GM10847 (cell line): ENCODE results near the gene BAD.

Source experiments
- POLR2A ChIP-seq: IDR thresholded peaks from 2 replicates; pipeline ENCODE4 v1.6.1; 2011; ENCODE audit not compliant: insufficient read length; ENCODE audit errors: extremely low read depth

The BAD gene

DNA sequence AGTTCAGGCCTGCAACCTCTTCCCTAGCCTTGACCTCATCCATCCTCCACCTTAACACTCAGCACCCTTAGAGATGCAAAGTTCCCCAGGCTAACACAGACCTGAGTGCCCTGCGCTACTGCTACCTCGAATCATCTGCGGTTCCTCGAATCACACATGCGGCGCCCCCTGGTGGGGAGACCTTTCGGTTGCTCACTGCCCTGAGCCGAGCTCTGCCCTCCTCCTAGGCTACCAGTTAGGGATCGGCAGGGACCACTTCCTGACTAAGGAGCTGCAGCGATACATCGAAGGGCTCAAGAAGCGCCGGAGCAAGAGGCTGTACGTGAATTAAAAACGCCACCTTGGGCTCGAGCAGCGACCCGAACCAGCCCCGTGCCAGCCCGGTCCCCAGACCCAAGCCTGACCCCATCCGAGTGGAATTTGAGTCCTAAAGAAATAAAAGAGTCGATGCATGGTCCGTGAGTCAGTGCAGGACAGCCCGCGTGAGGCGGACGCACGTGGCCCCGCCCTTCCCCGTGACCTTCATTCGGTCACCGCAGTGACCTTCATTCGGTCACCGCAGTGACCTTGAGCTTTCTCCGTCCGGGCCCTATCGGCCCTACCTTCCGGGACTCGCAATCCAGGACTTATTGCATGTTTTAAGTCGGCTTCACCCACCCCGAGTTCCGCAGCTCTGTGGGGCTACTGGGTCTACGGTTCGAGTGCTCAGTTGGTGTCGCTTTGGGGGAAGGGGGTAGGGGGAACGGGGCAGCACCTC is 20.0 kb upstream of the BAD start:
- TF ChIP-seq POLR2A: peak; percentile 50

DNA sequence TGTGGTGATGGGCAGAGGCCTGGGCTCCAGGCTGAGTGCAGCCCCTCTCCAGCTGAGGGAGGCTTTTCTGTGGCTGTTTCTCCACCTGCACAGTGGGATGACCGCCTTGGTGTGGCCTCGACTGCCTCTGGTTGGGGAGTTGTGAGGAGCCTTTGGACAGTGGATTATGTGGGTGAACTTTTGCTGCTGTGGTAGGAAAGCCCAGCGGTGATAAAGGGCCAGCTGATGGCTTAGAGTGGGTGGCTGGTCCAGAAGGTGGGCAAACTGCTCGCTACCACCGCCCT is 19.5 kb upstream of the BAD start:
- no peak for TF ChIP-seq POLR2A

DNA sequence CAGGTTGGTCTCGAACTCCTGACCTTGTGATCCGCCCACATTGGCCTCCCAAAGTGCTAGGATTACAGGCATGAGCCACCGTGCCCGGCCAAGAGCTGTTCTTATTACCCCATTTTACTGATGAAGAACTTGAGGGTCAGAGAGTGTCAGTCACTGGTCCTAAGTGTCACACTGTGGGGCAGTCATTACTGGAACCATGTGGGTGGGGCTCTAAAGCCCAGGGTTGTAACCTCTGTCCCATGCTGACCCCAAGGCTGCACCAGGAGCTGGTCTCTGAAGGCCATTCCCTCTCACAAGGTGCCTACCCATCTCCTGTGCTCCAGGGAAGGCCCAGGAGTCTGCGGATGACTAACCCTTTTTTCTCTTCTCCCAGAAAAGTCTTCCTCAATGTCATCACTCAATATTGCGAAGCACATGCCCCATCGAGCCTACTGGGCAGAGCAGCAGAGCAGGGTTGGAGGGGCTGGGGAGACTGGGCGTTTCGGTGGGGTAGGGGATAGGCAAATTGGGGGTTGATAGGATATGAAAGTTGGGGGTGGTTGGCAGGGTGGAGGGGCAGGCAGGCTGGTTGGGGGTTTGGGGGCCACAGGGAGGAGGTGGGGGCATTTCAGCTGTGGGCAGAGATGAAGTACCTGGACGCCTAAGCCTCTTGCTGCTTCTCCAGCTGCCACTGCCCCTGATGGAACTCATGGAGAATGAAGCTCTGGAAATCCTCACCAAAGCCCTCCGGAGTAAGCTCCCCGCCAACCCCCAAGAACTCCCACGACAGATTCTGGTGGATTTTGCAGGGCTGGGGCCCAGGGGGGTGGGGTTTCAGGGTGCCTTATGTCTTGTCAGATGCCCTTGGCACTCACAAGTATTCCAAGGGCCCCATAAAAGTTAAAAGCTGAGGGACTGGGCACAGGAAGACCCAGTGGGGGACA is 18.9 kb upstream of the BAD start:
- TF ChIP-seq POLR2A: no peak

DNA sequence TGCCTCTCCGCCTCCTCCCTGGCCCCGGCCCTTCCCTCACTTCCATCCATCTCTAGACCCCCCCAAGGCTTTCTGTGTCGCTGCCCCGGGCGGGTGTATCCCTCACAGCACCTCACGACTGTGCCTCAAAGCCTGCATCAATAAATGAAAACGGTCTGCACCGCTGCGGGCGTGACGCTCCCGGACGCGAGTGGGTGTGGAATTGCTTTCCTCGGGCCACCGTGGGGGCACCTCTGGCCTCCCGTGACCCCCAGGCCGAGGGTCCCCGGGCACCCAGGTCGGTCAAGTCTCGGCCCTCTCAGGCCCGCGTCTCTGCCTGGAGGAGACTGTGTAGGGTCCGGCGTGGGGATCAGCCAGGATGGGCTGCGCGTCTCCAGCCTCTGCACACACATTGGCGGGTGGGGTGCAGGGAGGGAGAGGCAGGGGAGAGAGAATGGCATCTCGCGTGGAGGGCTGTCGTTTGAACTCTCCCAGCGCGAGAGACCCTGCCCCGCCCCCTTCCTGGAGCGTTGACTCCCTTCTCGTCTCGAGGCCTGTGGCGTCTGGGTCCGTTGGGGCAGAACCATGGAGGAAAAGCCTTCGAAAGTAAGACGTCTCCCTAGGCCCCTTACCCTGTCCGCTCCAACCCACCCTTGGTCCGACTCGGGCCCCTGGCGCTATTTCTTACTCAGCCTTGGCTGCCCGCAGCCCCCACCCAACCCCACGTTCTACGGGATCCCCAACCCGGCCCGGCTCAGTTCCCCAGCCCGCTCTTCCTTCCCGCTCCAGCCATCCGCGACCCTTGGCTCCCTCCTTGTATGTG is 15.6 kb upstream of the BAD start, which contains the start of gene CATSPERZ:
Gene CATSPERZ, plus strand, starts transcription at position 512 of the 802 bp plus-strand sequence. Its CDS starts 53 bp downstream, at position 565.
- no peak for TF ChIP-seq POLR2A

DNA sequence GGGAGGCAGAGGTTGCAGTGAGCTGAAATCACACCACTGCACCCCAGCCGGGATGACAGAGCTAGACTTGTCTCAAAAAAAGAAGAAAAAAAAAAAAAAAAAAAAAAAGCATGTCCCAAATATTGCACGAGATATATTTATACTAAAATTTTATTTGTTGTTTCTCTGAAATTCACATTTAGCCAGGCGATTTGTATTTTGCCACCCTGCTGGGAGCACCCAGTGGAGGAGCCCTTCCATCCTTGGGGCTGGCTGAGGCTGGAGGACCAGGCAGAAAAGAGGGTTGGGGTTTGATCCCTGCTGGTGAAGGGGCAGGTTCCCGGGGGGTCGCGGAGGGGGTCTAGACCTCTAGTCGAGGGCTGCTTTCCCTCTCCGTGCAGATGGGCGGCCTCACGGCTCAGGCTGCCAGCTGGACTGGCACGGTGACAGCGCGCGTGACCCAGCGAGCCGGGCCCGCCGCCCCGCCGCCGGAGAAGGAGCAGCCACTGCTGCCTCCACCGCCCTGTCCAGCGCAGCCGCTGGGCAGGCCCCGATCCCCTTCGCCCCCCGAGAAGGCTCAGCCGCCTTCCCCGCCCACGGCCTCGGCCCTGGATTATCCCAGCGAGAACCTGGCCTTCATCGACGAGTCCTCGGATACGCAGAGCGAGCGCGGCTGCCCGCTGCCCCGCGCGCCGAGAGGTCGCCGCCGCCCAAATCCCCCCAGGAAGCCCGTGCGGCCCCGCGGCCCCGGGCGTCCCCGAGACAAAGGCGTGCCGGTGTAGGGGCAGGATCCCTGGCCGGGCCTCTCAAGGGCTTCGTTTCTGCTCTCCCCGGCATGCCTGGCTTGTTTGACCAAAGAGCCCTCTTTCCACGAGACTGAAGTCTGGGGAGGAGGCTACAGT is 14.7 kb upstream of the BAD start:
- no peak for TF ChIP-seq POLR2A

DNA sequence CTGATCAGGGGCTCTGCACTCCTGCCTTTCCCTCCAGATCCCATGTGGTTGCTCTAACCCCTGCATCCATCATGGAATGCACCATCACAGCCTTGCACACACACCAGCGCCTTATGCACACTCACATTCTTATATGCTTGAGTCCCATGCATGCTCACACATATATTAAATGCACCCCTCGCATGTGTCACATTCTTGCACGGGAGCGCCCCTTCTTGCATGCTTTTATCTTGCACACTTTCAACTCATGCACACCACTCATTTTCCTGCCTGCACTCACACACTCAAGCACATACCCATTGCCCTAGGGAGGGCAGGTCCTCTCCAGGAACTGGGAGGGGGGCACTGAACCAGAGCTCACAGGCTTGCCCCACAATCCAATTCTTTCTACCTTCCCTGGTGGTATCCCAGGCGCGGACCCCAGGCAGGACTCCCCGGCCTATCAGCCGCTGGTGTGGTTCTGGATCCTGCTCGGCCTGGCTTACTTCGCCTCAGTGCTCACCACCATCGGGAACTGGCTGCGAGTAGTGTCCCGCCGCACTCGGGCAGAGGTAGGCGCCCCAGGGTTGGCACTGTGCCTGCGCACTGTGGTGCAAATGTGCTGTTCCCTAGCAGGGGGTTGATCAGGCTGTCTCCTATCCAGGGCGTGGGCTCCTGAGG is 13.4 kb upstream of the BAD start:
- no peak for TF ChIP-seq POLR2A

DNA sequence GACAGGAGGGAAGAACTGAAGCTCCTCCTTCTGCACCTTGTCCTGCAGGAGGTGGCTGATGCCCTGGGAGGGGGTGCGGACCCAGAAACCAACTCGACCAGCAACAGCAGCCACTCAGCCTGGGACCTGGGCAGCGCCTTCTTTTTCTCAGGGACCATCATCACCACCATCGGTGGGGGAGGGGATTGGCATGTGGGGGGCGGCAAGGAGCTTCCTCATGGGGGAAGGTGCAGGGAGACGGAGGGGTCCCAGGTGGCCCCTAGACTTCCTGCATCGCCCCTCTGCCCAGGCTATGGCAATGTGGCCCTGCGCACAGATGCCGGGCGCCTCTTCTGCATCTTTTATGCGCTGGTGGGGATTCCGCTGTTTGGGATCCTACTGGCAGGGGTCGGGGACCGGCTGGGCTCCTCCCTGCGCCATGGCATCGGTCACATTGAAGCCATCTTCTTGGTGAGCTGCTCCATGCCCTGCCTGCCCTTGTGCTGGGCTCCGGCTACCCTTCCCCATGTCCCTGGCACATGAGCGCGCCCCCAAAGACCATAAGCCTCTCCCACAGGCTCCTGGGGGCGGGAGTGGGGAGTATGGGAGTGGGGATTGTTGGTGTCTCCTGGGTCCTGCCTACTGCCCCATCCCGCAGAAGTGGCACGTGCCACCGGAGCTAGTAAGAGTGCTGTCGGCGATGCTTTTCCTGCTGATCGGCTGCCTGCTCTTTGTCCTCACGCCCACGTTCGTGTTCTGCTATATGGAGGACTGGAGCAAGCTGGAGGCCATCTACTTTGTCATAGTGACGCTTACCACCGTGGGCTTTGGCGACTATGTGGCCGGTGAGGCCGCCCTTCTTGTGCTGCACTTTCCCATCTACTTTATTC is 12.6 kb upstream of the BAD start:
- no peak for TF ChIP-seq POLR2A

DNA sequence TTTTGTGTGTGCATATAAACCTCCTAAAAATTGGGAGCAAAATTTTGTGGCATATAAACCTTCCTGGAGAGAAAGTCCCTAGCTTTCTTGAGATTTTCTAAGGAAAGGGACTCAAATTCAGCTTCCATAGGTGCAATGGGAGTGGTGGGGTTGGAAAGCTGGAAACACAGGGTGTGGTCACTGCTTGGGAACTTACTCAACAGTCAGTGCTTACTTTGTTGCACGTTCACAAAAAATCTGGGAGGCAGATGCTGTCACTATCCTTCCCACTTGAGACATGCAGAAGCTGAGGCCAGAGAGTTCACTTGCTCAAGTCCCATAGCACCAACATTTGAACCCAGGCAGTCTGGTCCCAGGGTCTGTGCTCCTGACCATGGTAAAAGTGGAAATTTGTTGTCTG is 11.8 kb upstream of the BAD start:
- no peak for TF ChIP-seq POLR2A

DNA sequence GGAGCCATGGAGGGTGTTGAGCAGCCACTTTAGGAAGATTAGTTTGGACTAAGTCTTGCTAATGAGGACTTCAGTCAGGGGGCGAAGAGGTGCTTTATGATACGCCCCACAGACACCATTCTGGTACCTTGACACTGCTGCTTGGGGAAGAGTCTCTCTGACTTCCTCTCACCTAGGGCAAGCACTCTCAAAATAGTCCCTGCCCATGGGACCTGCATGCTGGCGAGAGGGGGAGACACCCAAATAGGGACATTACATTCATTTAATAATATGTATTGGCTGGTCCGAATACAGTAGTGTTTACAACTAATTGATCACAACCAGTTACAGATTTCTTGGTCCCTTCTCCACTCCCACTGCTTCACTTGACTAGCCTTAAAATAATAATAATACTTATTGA is 11.3 kb upstream of the BAD start:
- TF ChIP-seq POLR2A: no peak

DNA sequence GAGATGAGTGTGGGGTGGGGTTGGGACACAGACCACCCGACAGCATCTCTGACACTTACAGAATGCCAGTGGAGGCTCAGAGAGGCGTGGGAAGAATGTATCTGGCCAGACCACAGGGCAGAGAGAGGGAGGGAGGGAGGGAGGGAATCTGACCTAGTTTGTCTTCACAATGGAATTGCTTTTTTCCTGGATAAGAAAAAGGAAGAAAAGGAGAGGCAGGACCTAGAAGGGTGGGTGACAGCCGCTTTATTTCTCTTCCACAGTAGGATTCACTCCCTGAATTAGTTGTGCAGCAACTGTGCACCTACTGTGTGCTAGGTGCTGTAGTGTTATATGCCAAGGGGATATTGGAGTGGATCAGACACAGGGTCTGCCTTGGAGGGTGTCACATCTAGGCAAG is 10.3 kb upstream of the BAD start:
- TF ChIP-seq POLR2A: no peak

DNA sequence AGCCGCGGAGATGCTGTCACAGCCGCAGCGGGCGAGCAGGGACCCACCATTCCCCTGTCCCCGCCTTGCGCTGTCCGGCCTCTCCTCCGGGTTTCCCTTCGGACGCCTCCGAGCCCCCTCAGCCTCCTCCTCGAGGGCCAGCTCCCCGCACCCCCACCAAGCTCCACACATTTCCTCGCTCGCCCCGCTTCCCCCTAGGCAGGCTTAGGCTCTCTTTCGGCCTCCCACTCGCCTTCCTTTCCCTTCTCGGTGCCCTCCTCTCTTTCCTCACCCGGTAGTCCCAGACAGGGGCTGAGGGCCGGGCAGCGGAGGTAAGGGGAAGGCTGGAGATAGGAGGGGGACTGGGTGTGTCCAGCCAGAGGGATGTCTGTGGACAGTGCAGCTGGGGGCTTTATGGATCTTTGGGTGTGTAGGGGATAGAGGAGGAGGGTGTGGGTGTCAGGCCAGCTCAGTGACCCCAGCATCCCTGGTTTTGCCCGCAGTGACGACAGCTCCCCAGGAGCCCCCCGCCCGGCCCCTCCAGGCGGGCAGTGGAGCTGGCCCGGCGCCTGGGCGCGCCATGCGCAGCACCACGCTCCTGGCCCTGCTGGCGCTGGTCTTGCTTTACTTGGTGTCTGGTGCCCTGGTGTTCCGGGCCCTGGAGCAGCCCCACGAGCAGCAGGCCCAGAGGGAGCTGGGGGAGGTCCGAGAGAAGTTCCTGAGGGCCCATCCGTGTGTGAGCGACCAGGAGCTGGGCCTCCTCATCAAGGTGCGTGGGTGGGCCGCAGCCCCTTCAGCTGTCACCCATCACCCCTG is 8.2 kb upstream of the BAD start:
- no peak for TF ChIP-seq POLR2A

DNA sequence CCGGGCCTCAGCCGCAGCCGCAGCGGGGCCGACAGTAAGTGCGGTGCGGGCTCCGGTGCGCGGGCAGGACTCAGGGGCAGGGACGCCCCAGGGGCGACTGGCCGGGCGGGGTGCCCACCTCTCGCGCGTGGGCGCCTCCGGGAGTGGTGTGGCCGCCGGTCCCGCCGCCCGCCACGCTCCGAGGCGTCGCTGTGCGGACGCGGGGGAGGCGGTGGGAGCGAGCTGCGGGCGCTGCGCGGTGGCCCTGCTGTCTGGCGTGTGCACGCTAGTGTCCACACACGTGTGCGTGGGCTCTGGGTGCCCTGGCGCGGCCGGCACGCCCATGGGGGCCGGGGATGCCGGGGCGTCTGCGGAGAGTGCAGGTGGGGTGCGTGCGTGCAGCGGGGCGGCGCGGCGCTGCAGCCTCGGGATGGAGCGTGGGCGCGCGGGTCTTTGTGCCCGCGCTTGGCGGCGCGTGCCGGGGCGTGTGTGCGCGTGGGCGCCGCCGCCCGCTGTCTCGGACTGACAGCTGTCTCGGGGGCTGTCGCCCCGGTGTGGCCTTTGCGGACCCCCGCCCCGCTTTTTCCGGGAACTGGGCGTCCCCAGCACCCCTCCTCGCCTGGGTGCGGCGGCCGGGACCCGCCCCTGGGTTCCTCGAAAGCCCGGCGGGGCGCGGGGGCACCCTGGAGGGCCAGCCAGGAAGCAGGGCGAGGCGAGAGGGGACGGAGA is 7.4 kb upstream of the BAD start:
- TF ChIP-seq POLR2A: no peak
